K562 (cell line): ENCODE results near the gene TMEM205. TPM values are rescaled to one million over a fixed set of nuclear protein-coding genes. Genes with fewer than 3 reads are reported as not detected.

Source experiments
- AFF4 ChIP-seq: sonication (generic); formaldehyde crosslinking; IDR thresholded peaks from 2 replicates; pipeline ENCODE4 v1.8.0; 2023; ENCODE audit warnings: mild to moderate bottlenecking, missing genetic modification reagents
- C11orf30 ChIP-seq: fragments of 450-650 bp; IDR thresholded peaks from 2 replicates; pipeline ENCODE4 v1.6.1; 2016; ENCODE audit warnings: low read depth, mild to moderate bottlenecking
- ETS2 ChIP-seq: IDR thresholded peaks from 2 replicates; pipeline ENCODE4 v1.6.1; 2016; ENCODE audit warnings: borderline replicate concordance, missing genetic modification characterization, mild to moderate bottlenecking, moderate library complexity, missing compliant biosample characterization; ENCODE audit not compliant: poor library complexity, severe bottlenecking
- FOXK2 ChIP-seq, 2 experiments: fragments of 450-650 bp; IDR thresholded peaks in 1 of 2; conservative IDR thresholded peaks in 1 of 2; 2 replicates each; pipeline ENCODE4 v1.6.1; 2016; ENCODE audit warnings: low read depth in 2 of 2, mild to moderate bottlenecking in 1 of 2
- HMBOX1 ChIP-seq: sonication (generic); IDR thresholded peaks from 2 replicates; pipeline ENCODE4 v1.6.1; 2016
- RAD51 ChIP-seq: fragments of 450-650 bp; IDR thresholded peaks from 2 replicates; pipeline ENCODE4 v1.7.1; 2016; ENCODE audit warnings: low read depth, mild to moderate bottlenecking, borderline replicate concordance
- TFAM ChIP-seq: fragments of 250-450 bp; sonication (Bioruptor Pico); conservative IDR thresholded peaks from 2 replicates; pipeline ENCODE4 v1.5.0; 2021; ENCODE audit warnings: mild to moderate bottlenecking, moderate library complexity
- TRIM25 ChIP-seq: fragments of 450-650 bp; IDR thresholded peaks from 2 replicates; pipeline ENCODE4 v1.7.0; 2016; ENCODE audit warnings: borderline replicate concordance
- ZBTB9 ChIP-seq: fragments of 450-650 bp; formaldehyde crosslinking; IDR thresholded peaks from 2 replicates; pipeline ENCODE4 v1.4.0; 2020; ENCODE audit warnings: mild to moderate bottlenecking, moderate library complexity
- ZNF124 ChIP-seq: sonication (generic); formaldehyde crosslinking; IDR thresholded peaks from 2 replicates; pipeline ENCODE4 v1.8.1; 2022; ENCODE audit warnings: missing genetic modification reagents
- ZNF24 ChIP-seq: fragments of 450-650 bp; IDR thresholded peaks from 2 replicates; pipeline ENCODE4 v1.6.1; 2016
- ZNF449 ChIP-seq: fragments of 250-450 bp; sonication (Bioruptor Pico); IDR thresholded peaks from 2 replicates; pipeline ENCODE4 v1.8.0; 2022; ENCODE audit warnings: moderate library complexity, mild to moderate bottlenecking, inconsistent platforms
- ZNF584 ChIP-seq: fragments of 200-800 bp; sonication (Bioruptor generic); IDR thresholded peaks from 2 replicates; pipeline ENCODE4 v1.6.1; 2016; ENCODE audit warnings: low read depth, mild to moderate bottlenecking, missing genetic modification characterization, missing compliant biosample characterization
- ZNF589 ChIP-seq: fragments of 200-800 bp; sonication (Bioruptor generic); IDR thresholded peaks from 2 replicates; pipeline ENCODE4 v1.6.1; 2016; ENCODE audit warnings: low read depth, missing genetic modification characterization, missing compliant biosample characterization
- ZNF639 ChIP-seq, 2 experiments: fragments of 200-800 bp in 1 of 2; sonication (Bioruptor generic) in 1 of 2; sonication (generic) in 1 of 2; formaldehyde crosslinking in 1 of 2; IDR thresholded peaks in 1 of 2; conservative IDR thresholded peaks in 1 of 2; 2 replicates each; pipeline versions ENCODE4 v1.5.0 to v1.6.1; 2016 to 2020; ENCODE audit warnings: missing compliant biosample characterization in 1 of 2, missing genetic modification characterization in 1 of 2, missing genetic modification reagents in 1 of 2
- polyA plus RNA-seq, 8 experiments: library from polyadenylated mRNA; depleted of rRNA in 4 of 8; stranded (reverse) in 5 of 8; unstranded in 3 of 8; fragments of >200 nt; fragmentation: Nextera tagmentation in 2 of 8; fragmentation: Illumina TruSeq in 1 of 8; extraction: Ambion mirVana in 2 of 8; extraction: Trizol in 1 of 8; gene quantifications; 2 replicates each; pipeline versions ENCODE4 v1.2.1 to v1.2.3, GENCODE V29; 2011 to 2014; ENCODE audit warnings: inconsistent platforms in 1 of 8, missing spikeins in 1 of 8
- total RNA-seq, 7 experiments: library from RNA; depleted of rRNA in 6 of 7; stranded (reverse); fragments of >200 nt in 6 of 7; fragmentation: Illumina TruSeq in 2 of 7; extraction: Trizol in 2 of 7; gene quantifications; 2 replicates each; pipeline versions ENCODE4 v1.2.1 to v1.2.3, GENCODE V29; 2011 to 2021; ENCODE audit warnings: low replicate concordance in 1 of 7

TMEM205 gene
- total and polyA plus RNA-seq, 9 of the 15 experiments (the other 6 are each of a cell fraction or from before 2014, with no cell fraction given): 21.3 to 81.5 (median 44.1) TPM

- TF ChIP-seq ZNF449 (0 out of 2 replicates have a peak, but pooled peaks have one; percentile 41), AFF4 (CRISPR knock-in tag) (no peak), TRIM25 (no peak), ZNF584 (CRISPR knock-in tag) (peak; percentile 72; the same call in 1 of the 2 replicates), TFAM (CRISPR knock-in tag) (no peak), RAD51 (peak; percentile 96), ETS2 (no peak), C11orf30 (peak; percentile 23; the same call in 1 of the 2 replicates), FOXK2 (conservative IDR thresholded peaks at IDR 0.05 in 1 of 2, IDR thresholded peaks at IDR 0.05 in 1 of 2; ENCODE audit: low read depth in 2 of 2) (0 out of 4 replicates have a peak, but pooled peaks of 1 of the 2 experiments have one; percentile 40), ZNF24 (no peak), ZNF124 (CRISPR knock-in tag) (no peak), HMBOX1 (0 out of 2 replicates have a peak, but pooled peaks have one; percentile 31), ZNF589 (CRISPR knock-in tag) (0 out of 2 replicates have a peak, but pooled peaks have one; percentile 68), ZBTB9 (CRISPR knock-in tag) (peak; percentile 51; the same call in 1 of the 2 replicates), ZNF639 (CRISPR knock-in tag; conservative IDR thresholded peaks at IDR 0.05 in 1 of 2, IDR thresholded peaks at IDR 0.05 in 1 of 2) (0 out of 4 replicates have a peak, but pooled peaks of 1 of the 2 experiments have one; percentile 39)
Observed at GRCh38 chr19:11377237-11377636, 31.2 kb upstream of the TMEM205 start (continued).
